Measurements from ENCODE around the gene RNF208. TPM values are rescaled to one million over a fixed set of nuclear protein-coding genes. Genes with fewer than 3 reads are reported as not detected.

RNF208 gene
- polyA plus RNA-seq, 3 donors: 1.5 TPM; not detected in 2

GRCh38 chr9:137199411-137200121, 22.5 kb downstream of the RNF208 start:
- no peak overlapping the region for H2AFZ ChIP-seq (ENCODE audit: insufficient read depth, low read depth, low read length, poor library complexity, severe bottlenecking)
- peaks cover 21% of the 10 kb centered on the region for H4K20me1 ChIP-seq (ENCODE audit: insufficient read depth, low read length)
- Mint-ChIP-seq H3K27me3 (ENCODE audit: low read depth in 3 of 3) (peaks cover 0 to 4% (median 0%) of the 10 kb centered on the region in 3 donors), H3K4me1 (peaks cover 39% of the 10 kb centered on the region), H3K9me3 (no peaks in the 10 kb centered on the region), H3K4me3 (peak overlapping the region; percentile 81 to 83), H3K36me3 (peaks cover 0 to 2% of the 10 kb centered on the region in 2 donors), H3K27ac (peak overlapping the region in 3 of 7 donors; percentile 54 to 74 (median 73))
- no peaks in the 10 kb centered on the region for H3K9me3 ChIP-seq (replicated peaks in 1 of 2; ENCODE audit: control insufficient read depth in 1 of 2, insufficient read depth in 1 of 2, low read length in 2 of 2)
- peak overlapping the region in 1 of 3 experiments; percentile 41 for H3K4me3 ChIP-seq (replicated peaks in 1 of 3; ENCODE audit: low read depth in 2 of 3, low read length in 3 of 3)
- peaks cover 0 to 2% of the 10 kb centered on the region in 2 donors for H3K36me3 ChIP-seq (replicated peaks in 1 of 2; ENCODE audit: control insufficient read depth in 1 of 2, insufficient read depth in 2 of 2, low read length in 2 of 2)
- TF ChIP-seq CTCF (IDR thresholded peaks at IDR 0.05): no peak
- H3K9ac ChIP-seq (ENCODE audit: insufficient read depth, low read length, poor library complexity, severe bottlenecking): peak overlapping the region; percentile 43
- no peak overlapping the region for H3K27ac ChIP-seq (ENCODE audit: low read depth in 1 of 2, low read length in 2 of 2)
- peaks cover 36% of the 10 kb centered on the region for H3K79me2 ChIP-seq (ENCODE audit: insufficient read depth, low read length)
- DNase-seq: no peak
- intact Hi-C loops (cut with micrococcal nuclease): loop anchor here (1.0 to 5.0 kb wide), 4 partner anchors 11 to 353 kb away; partner anchors contain the start of genes RNF208 (in 2 of the 2), ANAPC2 (in 1 of the 2), MRPL41 (in 1 of the 2) and PNPLA7 (in 1 of the 2)
- H3K27me3 ChIP-seq (ENCODE audit: control insufficient read depth in 2 of 2, insufficient read depth in 2 of 2, low read length in 2 of 2): peaks cover 0 to 4% of the 10 kb centered on the region in 2 donors
- H3K4me1 ChIP-seq (ENCODE audit: control insufficient read depth in 1 of 2, insufficient read depth in 2 of 2, low read length in 2 of 2): peaks cover 35 to 48% of the 10 kb centered on the region in 2 donors
- 31% methylated on average over 49 of the region's 51 CpGs for WGBS (ENCODE audit: insufficient coverage)
- peak overlapping the region; percentile 79 for H3K4me2 ChIP-seq (replicated peaks; ENCODE audit: extremely low read depth, low read length, poor library complexity, severe bottlenecking)

- Mint-ChIP-seq H3K4me3 (no peak overlapping the region), H3K27me3 (ENCODE audit: low read depth in 3 of 3) (peaks cover 0 to 4% (median 0%) of the 10 kb centered on the region in 3 donors), H3K36me3 (peaks cover 0 to 2% of the 10 kb centered on the region in 2 donors), H3K4me1 (peaks cover 32% of the 10 kb centered on the region), H3K27ac (no peak overlapping the region), H3K9me3 (no peaks in the 10 kb centered on the region)
- H3K79me2 ChIP-seq (ENCODE audit: insufficient read depth, low read length): peaks cover 31% of the 10 kb centered on the region
- 86% methylated on average over 7 of the region's 11 CpGs for WGBS (ENCODE audit: insufficient coverage)
- H3K9me3 ChIP-seq (replicated peaks in 1 of 2; ENCODE audit: control insufficient read depth in 1 of 2, insufficient read depth in 1 of 2, low read length in 2 of 2): no peaks in the 10 kb centered on the region
- DNase-seq: no peak
- intact Hi-C loops (cut with micrococcal nuclease): no loop called here
- H3K4me2 ChIP-seq (replicated peaks; ENCODE audit: extremely low read depth, low read length, poor library complexity, severe bottlenecking): peak overlapping the region; percentile 0
- no peak overlapping the region for H3K9ac ChIP-seq (ENCODE audit: insufficient read depth, low read length, poor library complexity, severe bottlenecking)
- peaks cover 0 to 4% of the 10 kb centered on the region in 2 donors for H3K27me3 ChIP-seq (ENCODE audit: control insufficient read depth in 2 of 2, insufficient read depth in 2 of 2, low read length in 2 of 2)
- H3K4me1 ChIP-seq (ENCODE audit: control insufficient read depth in 1 of 2, insufficient read depth in 2 of 2, low read length in 2 of 2): peaks cover 28 to 41% of the 10 kb centered on the region in 2 donors
- H3K4me3 ChIP-seq (replicated peaks in 1 of 3; ENCODE audit: low read depth in 2 of 3, low read length in 3 of 3): peak overlapping the region in 1 of 3 experiments; percentile 41
- H2AFZ ChIP-seq (ENCODE audit: insufficient read depth, low read depth, low read length, poor library complexity, severe bottlenecking): no peak overlapping the region
- no peak for TF ChIP-seq CTCF (IDR thresholded peaks at IDR 0.05)
- H4K20me1 ChIP-seq (ENCODE audit: insufficient read depth, low read length): peaks cover 21% of the 10 kb centered on the region
- no peak overlapping the region for H3K27ac ChIP-seq (ENCODE audit: low read depth in 1 of 2, low read length in 2 of 2)
- H3K36me3 ChIP-seq (replicated peaks in 1 of 2; ENCODE audit: control insufficient read depth in 1 of 2, insufficient read depth in 2 of 2, low read length in 2 of 2): peaks cover 0 to 2% of the 10 kb centered on the region in 2 donors
Measured at GRCh38 chr9:137198902-137199283, 23.1 kb downstream of the RNF208 start.
